ENCODE results near the gene ITSN2.

Gene ITSN2

DNA sequence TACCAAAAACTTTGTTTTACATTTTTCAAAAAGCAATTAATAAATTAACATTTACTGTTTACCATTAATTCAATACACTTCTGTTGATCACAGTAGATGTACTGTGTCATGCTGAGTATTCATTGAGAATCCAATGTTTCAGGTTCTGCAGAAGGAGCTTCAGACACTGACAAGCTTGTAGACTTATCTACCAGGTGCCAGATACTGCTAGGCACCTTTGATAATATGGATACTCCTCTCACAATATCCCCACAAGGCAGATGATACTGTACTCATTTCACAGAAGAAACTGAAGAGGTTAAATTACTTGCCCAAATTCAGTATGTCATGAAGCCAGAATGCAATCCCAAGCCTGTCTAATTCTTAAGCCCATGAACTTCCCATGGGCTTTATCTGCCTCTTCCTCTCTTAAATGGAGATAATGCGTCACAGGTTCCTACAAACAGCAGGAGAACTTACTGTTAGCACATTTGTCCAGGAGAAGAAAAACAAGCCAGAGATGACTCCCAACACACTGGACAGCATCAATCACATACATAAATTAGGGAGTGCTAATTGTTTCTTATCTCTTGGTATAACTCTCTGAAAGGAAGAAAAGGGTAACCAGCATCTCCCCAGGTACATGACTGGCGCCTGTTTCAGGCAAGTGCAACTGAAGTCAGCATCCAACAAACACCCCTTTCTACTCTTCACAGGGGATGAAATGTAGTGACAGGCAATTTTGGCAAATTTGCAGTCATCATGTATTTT, 27.4 kb downstream of the ITSN2 start:
- DNase-seq, result no peak

GRCh38 chr2:24330161-24330560, 30.2 kb downstream of the ITSN2 start:
- DNase-seq, result no peak

DNA sequence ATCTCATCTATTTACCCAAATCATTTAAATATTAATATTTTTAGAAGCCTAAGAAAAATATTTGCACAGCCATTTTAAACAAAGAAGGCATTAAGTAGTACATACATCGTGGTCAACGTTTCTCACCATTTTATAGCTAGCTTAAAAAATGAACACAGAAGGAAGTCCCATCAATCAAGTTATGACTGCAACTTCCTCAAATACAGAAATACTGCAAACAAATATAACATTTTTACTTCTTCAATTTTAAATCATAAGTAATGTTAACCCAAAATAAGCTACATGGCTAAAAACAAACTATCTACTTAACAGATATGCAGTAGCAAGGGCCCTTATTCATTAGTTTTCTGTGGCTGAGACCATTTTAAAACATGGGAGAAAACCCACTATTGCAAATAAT, 30.6 kb downstream of the ITSN2 start:
- no peak for DNase-seq

- DNase-seq, result no peak
Measured at GRCh38 chr2:24328010-24328409, 32.3 kb downstream of the ITSN2 start.

GRCh38 chr2:24317491-24317920, 42.8 kb downstream of the ITSN2 start:
- DNase-seq, result no peak

- no peak for DNase-seq
Measured at GRCh38 chr2:24315669-24316068, 44.7 kb downstream of the ITSN2 start.

DNA sequence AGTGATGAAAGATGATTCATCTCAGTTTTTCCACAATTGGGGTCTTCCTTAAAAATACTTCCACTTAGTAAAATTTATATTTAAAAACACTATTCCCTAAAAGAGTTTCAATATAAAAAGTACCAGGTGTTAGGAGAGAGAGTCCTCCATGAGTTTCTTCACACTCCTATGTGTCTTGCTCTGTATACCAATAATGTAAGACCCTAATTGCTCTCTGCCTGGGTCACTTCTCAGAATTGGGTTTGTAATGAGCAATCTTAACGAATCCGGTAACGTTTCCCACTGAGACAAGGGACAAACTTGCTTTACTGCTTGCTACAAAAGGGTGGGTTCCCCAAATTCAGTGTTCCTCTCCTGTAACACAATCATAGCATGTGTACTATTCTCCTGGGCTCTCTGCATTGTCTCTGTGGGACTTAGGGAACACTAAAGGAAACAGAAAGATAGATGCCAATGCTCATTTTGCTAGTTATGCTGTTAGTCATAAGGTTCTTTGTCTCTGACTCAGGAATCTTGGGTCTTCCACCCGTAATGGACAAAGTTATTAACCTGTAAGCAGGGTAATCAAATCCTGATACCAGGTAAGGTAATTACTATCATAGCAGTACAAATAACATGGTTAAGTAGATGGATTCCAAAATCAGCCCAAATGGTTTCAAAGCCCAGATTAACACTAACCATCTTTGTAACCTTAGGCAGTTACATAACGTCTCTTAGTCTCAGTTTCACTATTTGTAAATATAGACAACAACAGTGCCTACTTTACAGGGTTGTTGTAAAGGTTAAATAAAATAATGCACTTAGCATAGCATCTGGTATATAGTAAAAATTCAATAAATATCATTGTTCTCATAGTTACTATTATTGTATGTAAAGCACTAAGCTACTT, 46.3 kb downstream of the ITSN2 start:
- no peak for DNase-seq

- no peak for DNase-seq
Measured at GRCh38 chr2:24307961-24308360, 52.4 kb downstream of the ITSN2 start.

DNA sequence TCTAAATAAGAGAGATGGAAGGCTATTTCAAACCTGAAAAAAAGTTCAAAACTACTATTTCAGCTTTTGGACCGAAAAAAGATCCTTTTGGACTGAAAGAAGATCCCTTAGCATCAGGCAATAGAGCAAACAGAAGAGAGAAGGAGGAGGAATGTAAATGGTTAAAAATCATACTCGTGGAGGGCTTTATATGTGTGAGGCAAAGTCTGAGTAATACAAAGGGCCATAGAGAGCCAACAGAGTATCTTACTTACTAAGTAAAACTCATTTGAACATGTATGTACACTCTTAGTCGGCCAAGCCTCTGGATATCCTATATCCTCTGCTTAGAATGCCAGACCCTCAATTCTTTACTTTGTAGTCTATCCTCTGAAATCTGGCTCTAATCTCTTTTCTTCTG, 55.7 kb downstream of the ITSN2 start:
- no peak for DNase-seq

DNA sequence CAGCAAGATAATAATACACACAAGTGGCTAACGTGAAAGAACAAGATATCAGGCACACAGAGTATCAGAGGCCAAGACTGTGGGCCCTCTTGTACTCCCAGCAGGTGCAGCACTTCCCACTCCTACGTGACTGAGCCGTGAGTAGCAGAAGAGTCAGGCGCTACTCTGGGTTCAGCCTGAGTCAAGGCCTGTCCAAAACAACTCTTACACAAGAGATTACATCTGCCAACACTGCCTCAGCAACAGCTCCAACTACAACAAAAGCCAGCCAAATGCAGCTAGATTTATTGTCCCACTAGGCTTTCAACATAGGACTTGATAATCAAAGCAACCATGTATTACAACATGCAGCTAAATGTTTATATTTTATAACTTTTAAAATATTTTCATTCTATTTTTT, 56.2 kb downstream of the ITSN2 start:
- no peak for DNase-seq

DNA sequence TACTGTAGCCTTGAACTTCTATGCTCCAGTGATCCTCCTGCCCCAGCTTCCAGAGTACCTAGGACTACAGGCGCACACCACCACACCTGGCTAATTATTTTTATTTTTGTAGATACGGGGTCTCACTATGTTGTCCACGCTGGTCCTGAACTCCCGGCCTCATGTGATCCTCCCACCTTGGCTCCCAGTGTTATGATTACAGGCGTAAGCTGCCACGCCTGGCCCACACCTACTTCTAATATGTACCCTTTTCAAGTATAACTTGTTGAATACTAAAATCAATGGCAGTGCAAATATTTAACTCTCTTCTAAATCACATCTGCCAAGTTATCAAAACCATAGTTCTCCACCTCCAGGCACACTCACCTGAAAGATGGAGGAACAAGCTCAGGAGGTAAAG, 58.7 kb downstream of the ITSN2 start:
- DNase-seq, result no peak

- DNase-seq, result no peak
Measured at GRCh38 chr2:24297663-24298062, 62.7 kb downstream of the ITSN2 start.

GRCh38 chr2:24287171-24287570, 73.2 kb downstream of the ITSN2 start:
- no peak for DNase-seq

- DNase-seq, result no peak
Measured at GRCh38 chr2:24285484-24286152, 74.7 kb downstream of the ITSN2 start.

DNA sequence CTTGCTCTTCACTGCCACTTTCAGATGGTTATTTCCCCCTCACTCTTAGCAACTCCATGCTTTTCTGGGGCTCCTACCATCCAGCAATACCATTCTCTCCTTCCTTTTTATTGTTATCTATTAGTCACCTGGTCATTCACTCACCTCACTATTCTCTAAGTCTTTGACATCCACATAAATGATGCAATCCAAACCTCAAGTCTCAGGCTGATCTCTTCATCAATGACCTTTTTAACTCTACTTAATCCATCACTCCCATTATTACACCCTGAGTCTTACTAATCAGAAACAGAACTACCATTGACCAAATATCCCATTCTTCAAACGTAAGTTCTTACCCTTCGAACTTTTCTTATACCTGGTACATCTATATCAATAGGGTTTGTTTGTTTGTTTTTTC, 79.7 kb downstream of the ITSN2 start:
- DNase-seq, result no peak

DNA sequence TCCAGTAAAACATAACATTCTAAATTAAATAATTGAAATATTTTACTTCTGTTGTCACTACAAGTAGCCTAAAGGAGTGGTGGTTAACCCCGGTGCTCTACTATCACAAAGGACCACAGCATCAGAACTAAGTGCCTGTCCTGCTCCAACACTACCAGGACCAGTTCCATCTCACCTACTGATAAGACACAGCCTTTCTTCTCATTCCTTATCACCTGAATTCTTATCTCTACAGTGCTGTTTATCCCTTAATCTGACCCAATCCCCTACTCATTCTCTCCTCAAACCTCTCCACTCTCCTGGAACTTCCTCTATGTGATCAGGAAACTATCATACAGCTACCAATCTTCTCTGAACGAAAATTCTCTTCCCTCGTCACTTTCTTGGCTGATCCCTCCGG, 80.2 kb downstream of the ITSN2 start:
- no peak for DNase-seq

GRCh38 chr2:24276349-24276899, 83.9 kb downstream of the ITSN2 start:
- no peak for DNase-seq

DNA sequence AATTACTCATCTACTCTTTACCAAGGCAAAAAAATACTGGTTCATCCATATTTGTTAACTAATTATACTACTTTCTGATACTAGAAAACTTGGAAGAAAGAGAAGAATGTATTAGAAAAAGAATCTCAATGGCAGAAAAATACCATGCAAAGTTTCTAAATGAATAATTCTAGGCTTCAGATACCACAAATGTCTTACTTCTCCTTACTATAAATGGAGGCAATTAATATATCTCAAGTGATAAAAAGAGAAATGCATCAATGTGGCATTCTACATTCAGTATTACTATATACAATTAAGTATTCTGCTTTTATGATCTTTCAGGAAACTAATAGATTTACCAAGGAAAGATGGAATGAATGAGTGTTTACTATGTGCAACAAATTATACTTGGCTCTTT, 85.5 kb downstream of the ITSN2 start:
- no peak for DNase-seq

DNA sequence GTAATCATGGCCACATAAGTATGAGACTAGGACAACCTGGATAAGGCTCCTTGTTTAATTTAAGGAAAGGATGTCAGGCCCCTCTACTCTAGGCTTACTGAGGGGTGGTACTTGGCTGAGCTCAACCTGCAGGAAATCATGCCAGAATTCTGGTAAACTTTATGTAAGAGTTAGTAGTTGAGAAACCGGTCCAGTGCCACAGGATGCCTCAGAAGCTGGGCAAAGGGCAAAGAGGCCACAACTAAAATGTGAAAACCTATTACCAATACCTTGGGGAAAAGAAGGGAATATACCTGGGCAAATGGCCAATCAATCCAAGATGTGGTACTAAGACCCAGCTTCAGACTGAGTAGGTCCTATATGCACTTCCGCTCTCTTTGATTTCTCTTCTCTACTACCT, 86.7 kb downstream of the ITSN2 start:
- no peak for DNase-seq

- DNase-seq, result no peak
Measured at GRCh38 chr2:24272907-24273306, 87.4 kb downstream of the ITSN2 start.

GRCh38 chr2:24272161-24272802, 88.1 kb downstream of the ITSN2 start:
- DNase-seq, result no peak

- no peak for DNase-seq
Measured at GRCh38 chr2:24269265-24269664, 91.1 kb downstream of the ITSN2 start.

DNA sequence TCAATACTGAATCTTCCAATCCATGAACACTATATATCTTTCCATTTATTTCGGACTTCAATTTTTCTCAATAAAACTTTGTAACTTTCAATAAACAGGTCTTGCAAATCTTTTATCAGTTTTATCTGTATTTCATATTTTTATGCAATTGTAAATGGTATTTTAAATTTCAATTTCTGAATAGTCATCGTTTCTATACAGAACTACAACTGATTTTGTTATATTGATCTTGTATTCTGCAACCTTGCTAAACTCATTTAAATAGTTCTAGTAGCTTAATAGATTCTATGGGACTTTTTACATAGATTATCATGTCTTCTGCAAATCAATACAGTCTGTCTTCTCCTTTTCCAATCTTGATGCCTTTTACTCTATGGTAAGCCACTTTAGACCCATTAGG, 95.1 kb downstream of the ITSN2 start:
- DNase-seq, result no peak
